SW480 (cell line): ENCODE data around the gene SF1.
"Not testable (repeated sequence)": the region's sequence is repeated elsewhere in the genome, so short reads cannot be mapped to it uniquely, and the experiment has no call there.

Source experiments
- DNase-seq: peaks from one replicate; pipeline ENCODE4 v3.0.0-alpha.2; 2016; ENCODE audit warnings: low spot score

The SF1 gene

GRCh38 chr11:64778473-64779298 lies at the start of gene SF1:
SF1 (minus strand) TSS chr11:64778542; CDS start chr11:64778392, 150 bp downstream.
- peak; percentile 99 for DNase-seq

GRCh38 chr11:64827451-64827839 lies 49.1 kb upstream of the SF1 start:
- no peak for DNase-seq

- DNase-seq = no peak
These were observed 48.5 kb upstream of the SF1 start for GRCh38 chr11:64826578-64827450.

- no peak for DNase-seq
These were observed 47.7 kb upstream of the SF1 start for GRCh38 chr11:64826062-64826461.

GRCh38 chr11:64823568-64824119 lies 45.3 kb upstream of the SF1 start:
- DNase-seq = no peak

- DNase-seq = no peak
These were observed 39.1 kb upstream of the SF1 start for GRCh38 chr11:64817476-64817875.

- not testable (repeated sequence) for DNase-seq
These were observed 37.1 kb upstream of the SF1 start for GRCh38 chr11:64815433-64815832.

- no peak for DNase-seq
These were observed 36.4 kb upstream of the SF1 start for GRCh38 chr11:64814712-64815187.

GRCh38 chr11:64813826-64814225 lies 35.5 kb upstream of the SF1 start:
- DNase-seq = no peak

- DNase-seq = no peak
These were observed 32.5 kb upstream of the SF1 start for GRCh38 chr11:64810891-64811272.

GRCh38 chr11:64810271-64810890 lies 32.0 kb upstream of the SF1 start, which contains the start of gene MEN1:
MEN1 (minus strand) TSS chr11:64810551; CDS start chr11:64810109, 442 bp downstream.
- peak; percentile 98 for DNase-seq

- peak; percentile 62 for DNase-seq
These were observed 31.5 kb upstream of the SF1 start for GRCh38 chr11:64809781-64810241.

- DNase-seq = no peak
These were observed 27.1 kb upstream of the SF1 start for GRCh38 chr11:64805481-64805880.

GRCh38 chr11:64804346-64805210 lies 26.2 kb upstream of the SF1 start:
- DNase-seq = no peak

- DNase-seq = no peak
These were observed 25.6 kb upstream of the SF1 start for GRCh38 chr11:64803846-64804345.

- DNase-seq = peak; percentile 86
These were observed 25.0 kb upstream of the SF1 start, which contains the start of gene MAP4K2 for GRCh38 chr11:64803158-64803845. MAP4K2 (minus strand) TSS chr11:64803214; CDS start chr11:64803149, 65 bp downstream.

- DNase-seq = no peak
These were observed 24.2 kb upstream of the SF1 start for GRCh38 chr11:64802370-64803157.

GRCh38 chr11:64801561-64802369 lies 23.4 kb upstream of the SF1 start:
- no peak for DNase-seq
